HG02798 (cell line): ENCODE results near the gene DUSP16.
"Not testable (repeated sequence)": the region's sequence is repeated elsewhere in the genome, so short reads cannot be mapped to it uniquely, and the experiment has no call there.

Experiments
- ATAC-seq: cut with Tn5 transposase; IDR thresholded peaks from one replicate; pipeline ENCODE4 v1.9.1; 2021; ENCODE audit warnings: mild to moderate bottlenecking; ENCODE audit not compliant: unreplicated experiment, poor library complexity

DUSP16 gene

GRCh38 chr12:12502815-12503151, 59.9 kb downstream of the DUSP16 start:
- no peak for ATAC-seq

GRCh38 chr12:12502130-12502814, 60.4 kb downstream of the DUSP16 start:
- ATAC-seq, result not testable (repeated sequence)

- no peak for ATAC-seq
These were observed 61.5 kb downstream of the DUSP16 start for GRCh38 chr12:12501121-12501520.

GRCh38 chr12:12499909-12500604, 62.6 kb downstream of the DUSP16 start:
- ATAC-seq, result no peak

GRCh38 chr12:12498210-12498609, 64.5 kb downstream of the DUSP16 start:
- ATAC-seq, result no peak

GRCh38 chr12:12495536-12495935, 67.1 kb downstream of the DUSP16 start:
- no peak for ATAC-seq

- no peak for ATAC-seq
These were observed 70.1 kb downstream of the DUSP16 start for GRCh38 chr12:12492547-12492946.

GRCh38 chr12:12491606-12492005, 71.1 kb downstream of the DUSP16 start:
- ATAC-seq, result no peak

GRCh38 chr12:12488823-12489550, 73.7 kb downstream of the DUSP16 start:
- ATAC-seq, result no peak

GRCh38 chr12:12488296-12488695, 74.4 kb downstream of the DUSP16 start:
- ATAC-seq, result no peak

GRCh38 chr12:12487490-12487889, 75.2 kb downstream of the DUSP16 start:
- no peak for ATAC-seq

- peak; percentile 85 for ATAC-seq
These were observed 75.9 kb downstream of the DUSP16 start for GRCh38 chr12:12486661-12487240.

- no peak for ATAC-seq
These were observed 79.2 kb downstream of the DUSP16 start for GRCh38 chr12:12483438-12483837.

GRCh38 chr12:12482959-12483358, 79.7 kb downstream of the DUSP16 start:
- peak; percentile 63 for ATAC-seq

GRCh38 chr12:12482150-12482761, 80.4 kb downstream of the DUSP16 start:
- no peak for ATAC-seq

GRCh38 chr12:12481631-12482030, 81.0 kb downstream of the DUSP16 start:
- no peak for ATAC-seq

GRCh38 chr12:12480074-12480473, 82.6 kb downstream of the DUSP16 start:
- no peak for ATAC-seq

- ATAC-seq, result no peak
These were observed 85.2 kb downstream of the DUSP16 start for GRCh38 chr12:12477532-12477890.

GRCh38 chr12:12476857-12477531, 85.7 kb downstream of the DUSP16 start:
- no peak for ATAC-seq
